H1 (cell line): ENCODE measurements around the gene CDC42. TPM values are rescaled to one million over a fixed set of nuclear protein-coding genes. Genes with fewer than 3 reads are reported as not detected.

Experiments used
- CTCF ChIA-PET: fragments of 300-600 bp; sonication (Branson Sonifier 250); formaldehyde crosslinking; loops from one replicate; lab custom pipeline; 2021; ENCODE audit not compliant: partially characterized antibody; lab: Charles Lee
- POLR2A ChIA-PET: fragments of 300-600 bp; sonication (Branson Sonifier 250); formaldehyde crosslinking; loops from one replicate; lab custom pipeline; 2021; ENCODE audit warnings: inconsistent platforms; ENCODE audit not compliant: partially characterized antibody; lab: Charles Lee
- DNase-seq, 2 experiments: peaks; one replicate each; pipeline versions ENCODE4 v3.0.0 to v3.0.0-alpha.2; 2010 to 2022; ENCODE audit warnings: low spot score in 2 of 2, low read depth in 1 of 2, mixed read lengths in 1 of 2
- FAIRE-seq: peaks from 2 replicates; lab custom pipeline; 2011; peaks lifted over from hg19 to GRCh38; lab: Jason Lieb, UNC
- H2AFZ ChIP-seq: 2 replicates; pipeline ENCODE4 v1.8.1; 2012; ENCODE audit warnings: low read length, inconsistent platforms
- H2AK5ac ChIP-seq: 2 replicates; pipeline ENCODE4 v1.6.1; 2013; ENCODE audit warnings: low read depth, low read length
- H2BK120ac ChIP-seq: replicated peaks from 2 replicates; pipeline ENCODE3; 2013; ENCODE audit warnings: low read depth, low read length, inconsistent platforms
- H2BK12ac ChIP-seq: 2 replicates; pipeline ENCODE4 v1.6.1; 2013; ENCODE audit warnings: low read depth, low read length
- H2BK15ac ChIP-seq: 2 replicates; pipeline ENCODE4 v1.6.1; 2013; ENCODE audit warnings: low read length
- H2BK20ac ChIP-seq: 2 replicates; pipeline ENCODE4 v1.6.1; 2013; ENCODE audit warnings: low read length
- H2BK5ac ChIP-seq: 2 replicates; pipeline ENCODE4 v1.6.1; 2013; ENCODE audit warnings: low read depth, low read length
- H3K14ac ChIP-seq: 2 replicates; pipeline ENCODE4 v1.6.1; 2013; ENCODE audit warnings: inconsistent platforms; ENCODE audit not compliant: insufficient read length
- H3K18ac ChIP-seq: 2 replicates; pipeline ENCODE4 v1.6.1; 2013; ENCODE audit warnings: low read length; ENCODE audit errors: extremely low read depth
- H3K23ac ChIP-seq: 2 replicates; pipeline ENCODE4 v1.6.1; 2013; ENCODE audit warnings: inconsistent platforms; ENCODE audit not compliant: insufficient read length
- H3K23me2 ChIP-seq: 2 replicates; pipeline ENCODE4 v1.6.1; 2013; ENCODE audit warnings: low read depth, low read length
- H3K27ac ChIP-seq: 2 replicates; pipeline ENCODE4 v1.6.1; 2011; ENCODE audit warnings: low read depth, low read length, inconsistent platforms
- H3K27me3 ChIP-seq, 4 experiments: replicated peaks in 1 of 4; 1 replicate in 1 of 4; 2 replicates in 3 of 4; pipeline versions ENCODE4 v1.6.1 to v1.8.1; 2011 to 2013; ENCODE audit warnings: low read length in 3 of 4, mild to moderate bottlenecking in 3 of 4, inconsistent platforms in 2 of 4, mixed read lengths in 2 of 4, moderate library complexity in 1 of 4; ENCODE audit not compliant: control insufficient read depth in 3 of 4, insufficient read depth in 3 of 4; ENCODE audit errors: extremely low read depth in 1 of 4
- H3K36me3 ChIP-seq, 4 experiments: 2 replicates each; pipeline versions ENCODE4 v1.6.1 to v1.8.1; 2011 to 2013; ENCODE audit warnings: mild to moderate bottlenecking in 4 of 4, low read length in 3 of 4, moderate library complexity in 2 of 4, control low read depth in 1 of 4, inconsistent platforms in 1 of 4; ENCODE audit not compliant: insufficient read depth in 4 of 4, control insufficient read depth in 2 of 4
- H3K4ac ChIP-seq: replicated peaks from 2 replicates; pipeline ENCODE3; 2013; ENCODE audit warnings: low read length, low read depth, mixed read lengths, inconsistent platforms; ENCODE audit not compliant: insufficient read length
- H3K4me1 ChIP-seq, 4 experiments: replicated peaks in 1 of 4; 1 replicate in 1 of 4; 2 replicates in 3 of 4; pipeline versions ENCODE4 v1.6.1 to v1.8.1; 2011 to 2013; ENCODE audit warnings: low read length in 3 of 4, inconsistent platforms in 2 of 4, mixed read lengths in 1 of 4; ENCODE audit not compliant: insufficient read depth in 4 of 4, control insufficient read depth in 3 of 4
- H3K4me2 ChIP-seq, 2 experiments: 2 replicates each; pipeline versions ENCODE4 v1.6.1 to v1.8.1; 2011 to 2013; ENCODE audit warnings: low read depth in 2 of 2, low read length in 2 of 2, control low read depth in 1 of 2, inconsistent platforms in 1 of 2, mild to moderate bottlenecking in 1 of 2; ENCODE audit not compliant: insufficient read depth in 1 of 2
- H3K4me3 ChIP-seq, 4 experiments: fragments of 200-600, 300-600 bp in 1 of 4; sonication (generic), shearing (Covaris generic), sonication (Bioruptor Twin) in 1 of 4; 2 replicates each; pipeline versions ENCODE4 v1.5.1 to v1.8.1; 2011 to 2016; ENCODE audit warnings: low read length in 4 of 4, low read depth in 3 of 4, control low read depth in 2 of 4, inconsistent platforms in 2 of 4, mild to moderate bottlenecking in 2 of 4, mixed read lengths in 1 of 4, moderate library complexity in 1 of 4; ENCODE audit not compliant: insufficient read depth in 2 of 4; ENCODE audit errors: extremely low read depth in 1 of 4
- H3K56ac ChIP-seq: replicated peaks from 2 replicates; pipeline ENCODE3; 2013; ENCODE audit warnings: low read depth, mild to moderate bottlenecking, mixed read lengths, low read length, inconsistent platforms; ENCODE audit not compliant: insufficient read length
- H3K79me1 ChIP-seq: 2 replicates; pipeline ENCODE4 v1.6.1; 2013; ENCODE audit warnings: low read depth, low read length, control low read depth
- H3K79me2 ChIP-seq, 2 experiments: 2 replicates each; pipeline versions ENCODE4 v1.6.1 to v1.8.1; 2012 to 2013; ENCODE audit warnings: low read length in 2 of 2, mild to moderate bottlenecking in 2 of 2, inconsistent platforms in 1 of 2; ENCODE audit not compliant: insufficient read depth in 2 of 2, control insufficient read depth in 1 of 2
- H3K9ac ChIP-seq, 4 experiments: replicated peaks in 1 of 4; 1 replicate in 1 of 4; 2 replicates in 3 of 4; pipeline versions ENCODE4 v1.6.1 to v1.8.1; 2011 to 2013; ENCODE audit warnings: low read depth in 3 of 4, low read length in 3 of 4, control low read depth in 2 of 4, mild to moderate bottlenecking in 2 of 4, moderate library complexity in 2 of 4, inconsistent platforms in 1 of 4; ENCODE audit errors: extremely low read depth in 1 of 4
- H3K9me3 ChIP-seq, 2 experiments: 2 replicates each; pipeline versions ENCODE4 v1.6.1 to v1.8.1; 2012 to 2013; ENCODE audit warnings: mild to moderate bottlenecking in 2 of 2, moderate library complexity in 2 of 2, control low read depth in 1 of 2, inconsistent platforms in 1 of 2, low read depth in 1 of 2, low read length in 1 of 2, mixed read lengths in 1 of 2; ENCODE audit not compliant: insufficient read depth in 2 of 2
- H4K20me1 ChIP-seq, 2 experiments: replicated peaks in 1 of 2; 2 replicates each; pipeline versions ENCODE3 to v1.8.1; 2011 to 2013; ENCODE audit warnings: inconsistent platforms in 2 of 2, low read length in 2 of 2, mild to moderate bottlenecking in 1 of 2; ENCODE audit not compliant: insufficient read depth in 2 of 2, control insufficient read depth in 1 of 2
- H4K5ac ChIP-seq: 2 replicates; pipeline ENCODE4 v1.6.1; 2013; ENCODE audit warnings: low read length, low read depth, mixed read lengths, inconsistent platforms; ENCODE audit not compliant: insufficient read length
- H4K8ac ChIP-seq: 2 replicates; pipeline ENCODE4 v1.8.0; 2013; ENCODE audit warnings: mild to moderate bottlenecking, moderate library complexity, low read length, inconsistent platforms; ENCODE audit not compliant: insufficient read depth; ENCODE audit errors: extremely low read depth
- H4K91ac ChIP-seq: replicated peaks from 2 replicates; pipeline ENCODE3; 2013; ENCODE audit warnings: low read length, mixed read lengths, inconsistent platforms; ENCODE audit not compliant: insufficient read length
- CHD2 ChIP-seq: IDR thresholded peaks from 2 replicates; pipeline ENCODE4 v1.6.1; 2012; ENCODE audit warnings: low read length, improper control_type of control experiment
- CREB1 ChIP-seq: IDR thresholded peaks from 2 replicates; pipeline ENCODE4 v1.6.1; 2012; ENCODE audit warnings: inconsistent platforms
- NANOG ChIP-seq: IDR thresholded peaks from 2 replicates; pipeline ENCODE4 v1.6.1; 2011; ENCODE audit warnings: low read length, low read depth, mild to moderate bottlenecking, inconsistent platforms; ENCODE audit not compliant: insufficient read depth, poor library complexity, severe bottlenecking
- NRF1 ChIP-seq: IDR thresholded peaks from 2 replicates; pipeline ENCODE4 v1.6.1; 2011; ENCODE audit warnings: mild to moderate bottlenecking, low read depth, low read length, improper control_type of control experiment
- SIN3A ChIP-seq, 2 experiments: IDR thresholded peaks in 1 of 2; conservative IDR thresholded peaks in 1 of 2; 2 replicates each; pipeline ENCODE4 v1.6.1; 2011 to 2012; ENCODE audit warnings: low read length in 2 of 2, improper control_type of control experiment in 1 of 2, low read depth in 1 of 2, mild to moderate bottlenecking in 1 of 2
- TAF1 ChIP-seq: IDR thresholded peaks from 2 replicates; pipeline ENCODE4 v1.6.1; 2011; ENCODE audit warnings: mild to moderate bottlenecking, low read depth, low read length
- TBP ChIP-seq: IDR thresholded peaks from 2 replicates; pipeline ENCODE4 v1.6.1; 2011; ENCODE audit warnings: low read depth, low read length, improper control_type of control experiment
- TEAD4 ChIP-seq: IDR thresholded peaks from 2 replicates; pipeline ENCODE4 v1.6.1; 2012; ENCODE audit warnings: low read depth, low read length, inconsistent platforms, mixed read lengths
- WGBS, 2 experiments: shearing (Covaris generic) in 1 of 2; methylation state at CpG; one replicate each; pipeline versions ENCODE4 v1.1.6 to v1.1.7; 2013 to 2015; ENCODE audit warnings: low lambda C conversion rate in 2 of 2, mixed read lengths in 2 of 2, inconsistent platforms in 1 of 2, low coverage in 1 of 2, missing lambda C conversion rate in 1 of 2; ENCODE audit not compliant: insufficient replicate concordance in 2 of 2, insufficient coverage in 1 of 2, insufficient read length in 1 of 2; ENCODE audit errors: extremely low coverage in 1 of 2, missing lambda C conversion rate in 1 of 2; 5-methylcytosine and 5-hydroxymethylcytosine counted together
- polyA plus RNA-seq, 7 experiments: library from polyadenylated mRNA; depleted of rRNA in 3 of 7; stranded (reverse) in 5 of 7; unstranded in 2 of 7; fragments of >200 nt in 5 of 7; fragments of 200-250 nt in 2 of 7; gene quantifications; 1 replicate in 5 of 7; 2 replicates in 1 of 7; 4 replicates in 1 of 7; pipeline versions ENCODE4 v1.2.1 to v1.2.3, GENCODE V29; 2011 to 2013; ENCODE audit warnings: missing spikeins in 2 of 7, mixed read lengths in 2 of 7
- total RNA-seq: library from RNA; stranded (reverse); fragmentation: NEBNext Ultra II Directional; extraction: Animal tissue kit (Norgen Biotek cat#: 25700); gene quantifications from 2 replicates; pipeline ENCODE4 v1.2.1, GENCODE V29; 2021

Gene CDC42
- total and polyA plus RNA-seq, 2 of the 8 experiments (the other 6 are each of a cell fraction or from before 2014, with no cell fraction given): 110 to 179 TPM

DNA sequence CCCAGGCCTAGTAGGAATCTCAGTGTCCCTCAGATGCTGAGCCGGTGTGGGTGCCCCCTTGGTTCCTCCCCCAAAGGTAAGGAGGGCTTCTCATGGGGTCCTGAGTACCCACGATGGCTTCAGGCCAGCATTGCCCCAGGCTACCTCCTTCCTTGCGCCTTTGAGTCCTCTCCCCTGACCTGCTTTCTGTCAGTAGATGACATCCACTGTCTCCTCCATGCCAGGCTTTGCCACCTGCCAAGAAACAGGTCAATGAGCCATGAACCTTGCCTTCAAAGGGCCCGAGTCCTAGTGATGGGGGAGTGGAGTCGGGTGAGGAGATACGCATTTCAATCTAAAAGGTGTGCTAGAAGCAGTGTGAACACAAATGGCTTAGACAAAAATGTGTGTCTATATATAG is 74.7 kb downstream of the CDC42 start:
- H4K5ac ChIP-seq: no peak overlapping the region
- no peak overlapping the region for H3K56ac ChIP-seq
- TF ChIP-seq NANOG: no peak
- TF ChIP-seq NRF1: no peak
- TF ChIP-seq SIN3A (conservative IDR thresholded peaks at IDR 0.05 in 1 of 2, IDR thresholded peaks at IDR 0.05 in 1 of 2; ENCODE audit: low read depth in 1 of 2, low read length in 2 of 2): no peak
- TF ChIP-seq TBP: no peak
- TF ChIP-seq CHD2: no peak
- TF ChIP-seq CREB1: no peak
- TF ChIP-seq TEAD4: no peak
- no peak for TF ChIP-seq TAF1
- no peaks in the 10 kb centered on the region; a peak in 1 of 8 replicates for H3K36me3 ChIP-seq
- FAIRE-seq (no peak), DNase-seq (no peak)
- peaks cover 0 to 11% (median 9%) of the 10 kb centered on the region in 4 experiments; a peak in 6 of 7 replicates for H3K4me1 ChIP-seq
- no peaks in the 10 kb centered on the region for H3K27me3 ChIP-seq
- no peak overlapping the region for H2BK120ac ChIP-seq
- ChIA-PET POLR2A (interaction anchor here (1.1 to 1.5 kb wide), 3 partner anchors 10 to 16 kb away, joined by 3 to 4 read pairs (median 3); no protein-coding TSS in a partner anchor), CTCF (interaction anchor here (1.0 to 2.8 kb wide), 4 partner anchors 14 to 46 kb away, joined by 3 to 8 read pairs (median 4); no protein-coding TSS in a partner anchor)
- no peak overlapping the region for H4K91ac ChIP-seq
- H3K18ac ChIP-seq: no peak overlapping the region
- H3K4ac ChIP-seq: no peak overlapping the region
- H3K4me3 ChIP-seq: no peak overlapping the region
- no peak overlapping the region for H3K9ac ChIP-seq
- no peak overlapping the region for H3K27ac ChIP-seq
- 83% methylated on average over 6 of the region's 6 CpGs; no CpG with 5 or more reads in 1 of the 2 experiments for WGBS, 2 experiments
- H4K20me1 ChIP-seq: peaks cover 0 to 2% of the 10 kb centered on the region in 2 experiments
- H2AFZ ChIP-seq: no peak overlapping the region
- no peaks in the 10 kb centered on the region for H3K79me2 ChIP-seq
- H3K23me2 ChIP-seq: no peaks in the 10 kb centered on the region
- H3K4me2 ChIP-seq: no peak overlapping the region
- H2BK15ac ChIP-seq: no peak overlapping the region
- H2BK12ac ChIP-seq: no peak overlapping the region
- no peak overlapping the region for H2BK20ac ChIP-seq
- no peak overlapping the region for H2AK5ac ChIP-seq
- no peak overlapping the region for H2BK5ac ChIP-seq
- H3K23ac ChIP-seq: no peak overlapping the region
- no peaks in the 10 kb centered on the region for H3K79me1 ChIP-seq
- no peaks in the 10 kb centered on the region for H3K9me3 ChIP-seq
- no peak overlapping the region for H4K8ac ChIP-seq
- no peak overlapping the region for H3K14ac ChIP-seq
